ENCODE data around the gene RAMAC. TPM values are rescaled to one million over a fixed set of nuclear protein-coding genes. Genes with fewer than 3 reads are reported as not detected.
A peak's percentile ranks its signal among the peaks of the same experiment; 100 is the strongest.

RAMAC gene
- total and polyA plus RNA-seq, 11 donors, result 11.0 to 25.5 (median 14.9) TPM

DNA sequence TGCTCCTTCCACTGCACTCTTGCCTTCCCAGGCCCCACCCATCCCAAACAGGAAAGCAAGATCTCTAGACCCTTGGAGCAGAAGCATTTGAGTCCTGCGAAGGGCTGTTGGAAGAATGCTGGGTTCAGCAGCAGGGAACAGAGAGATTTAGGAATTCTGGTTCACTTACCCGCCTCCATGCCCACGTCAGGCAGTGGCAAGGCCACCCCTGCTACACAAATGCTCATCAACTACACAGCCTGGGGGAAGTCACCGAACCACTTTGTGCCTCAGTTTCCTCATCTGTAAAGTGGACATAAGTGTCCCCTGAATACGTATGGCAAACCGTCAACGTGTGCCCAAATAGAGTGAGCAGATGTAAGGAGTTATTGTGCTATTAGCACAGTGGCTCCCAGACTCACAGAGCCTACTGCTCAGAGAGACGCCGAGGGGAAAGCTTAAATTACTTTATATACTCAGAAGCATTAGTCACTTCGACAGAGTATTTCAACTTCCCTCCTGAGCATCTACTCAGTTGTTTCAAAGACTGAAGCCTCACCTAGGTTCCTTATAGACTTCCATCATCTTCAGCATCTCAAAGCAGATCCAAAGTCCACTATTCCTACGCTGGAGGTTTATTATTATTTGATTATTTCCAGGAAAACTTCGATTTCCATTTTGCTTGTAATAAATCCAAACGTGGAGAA is 34.4 kb upstream of the RAMAC start:
- Histone ChIP-seq H3K4me1 (peaks cover 0 to 18% (median 3%) of the 10 kb centered on the region in 12 donors), H3K27ac (peak overlapping the region in 10 of 12 donors; percentile 51 to 85 (median 62)), H3K36me3 (no peaks in the 10 kb centered on the region), H3K9me3 (no peaks in the 10 kb centered on the region), H3K27me3 (peaks cover 0 to 14% (median 0%) of the 10 kb centered on the region in 9 donors), H3K4me3 (peak overlapping the region in 11 of 12 donors; percentile 50 to 81 (median 60))
- no peak for ATAC-seq
- intact Hi-C loops (cut with DNase I), result loop anchor here in 1 of 10 donors (5.0 kb wide), 1 partner anchor 39 kb away; no protein-coding TSS in a partner anchor
- no peak for DNase-seq
- TF ChIP-seq POLR2A (IDR thresholded peaks at IDR 0.05), result no peak
- TF ChIP-seq, protein P1, sequence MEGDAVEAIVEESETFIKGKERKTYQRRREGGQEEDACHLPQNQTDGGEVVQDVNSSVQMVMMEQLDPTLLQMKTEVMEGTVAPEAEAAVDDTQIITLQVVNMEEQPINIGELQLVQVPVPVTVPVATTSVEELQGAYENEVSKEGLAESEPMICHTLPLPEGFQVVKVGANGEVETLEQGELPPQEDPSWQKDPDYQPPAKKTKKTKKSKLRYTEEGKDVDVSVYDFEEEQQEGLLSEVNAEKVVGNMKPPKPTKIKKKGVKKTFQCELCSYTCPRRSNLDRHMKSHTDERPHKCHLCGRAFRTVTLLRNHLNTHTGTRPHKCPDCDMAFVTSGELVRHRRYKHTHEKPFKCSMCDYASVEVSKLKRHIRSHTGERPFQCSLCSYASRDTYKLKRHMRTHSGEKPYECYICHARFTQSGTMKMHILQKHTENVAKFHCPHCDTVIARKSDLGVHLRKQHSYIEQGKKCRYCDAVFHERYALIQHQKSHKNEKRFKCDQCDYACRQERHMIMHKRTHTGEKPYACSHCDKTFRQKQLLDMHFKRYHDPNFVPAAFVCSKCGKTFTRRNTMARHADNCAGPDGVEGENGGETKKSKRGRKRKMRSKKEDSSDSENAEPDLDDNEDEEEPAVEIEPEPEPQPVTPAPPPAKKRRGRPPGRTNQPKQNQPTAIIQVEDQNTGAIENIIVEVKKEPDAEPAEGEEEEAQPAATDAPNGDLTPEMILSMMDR (IDR thresholded peaks at IDR 0.05), result no peak
- WGBS, 4 donors, result 53 to 62% (median 57%) methylated on average over 13 of the region's 13 CpGs

DNA sequence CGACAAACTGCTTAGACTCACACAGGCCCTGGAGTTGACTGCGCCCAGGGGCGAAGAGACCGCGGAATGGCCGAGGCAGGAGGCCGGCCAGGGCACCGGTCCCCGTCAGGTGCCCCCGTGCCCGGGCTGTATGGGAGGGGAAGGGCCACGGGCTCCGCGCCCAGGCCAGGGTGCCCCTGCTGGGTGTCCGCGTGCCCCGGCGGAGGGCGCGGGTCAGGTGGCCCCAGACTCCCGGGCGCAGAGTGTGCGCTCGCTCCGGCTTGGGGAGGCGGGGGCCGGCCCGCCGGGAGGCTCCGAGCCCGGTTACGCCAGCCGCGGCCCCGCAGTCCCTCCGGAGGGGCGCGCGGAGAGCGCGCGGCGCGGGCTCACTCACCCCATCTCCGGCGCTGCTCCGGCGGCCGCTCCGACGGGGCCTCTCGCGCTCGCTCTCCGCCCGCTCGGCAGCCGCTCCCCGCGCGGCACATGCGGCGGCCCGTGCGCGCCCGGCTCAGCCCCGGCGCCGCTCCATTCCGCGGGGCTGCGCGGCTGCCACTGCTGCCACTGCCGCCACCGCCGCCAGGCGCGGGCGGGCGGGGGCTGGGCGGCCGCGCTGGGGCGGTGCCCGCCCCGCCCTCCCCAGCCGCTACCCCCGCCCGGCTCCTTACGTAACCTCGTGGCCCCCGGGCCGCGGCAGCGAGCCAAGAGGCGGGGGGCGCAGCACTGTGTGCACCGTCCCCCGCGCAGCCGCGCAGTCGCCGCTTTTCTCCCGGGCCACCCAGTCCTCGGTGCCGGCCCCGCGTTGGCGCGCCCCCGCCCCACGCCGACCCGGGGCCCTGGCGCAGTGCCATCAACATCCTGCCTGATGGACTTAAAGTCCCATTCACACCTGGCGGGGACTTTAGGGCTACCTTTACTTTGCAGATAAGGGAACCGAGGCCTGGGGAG is 33.6 kb upstream of the RAMAC start, which contains the start of gene HOMER2:
Gene HOMER2, minus strand, starts transcription at position 563 of the 924 bp plus-strand sequence. Its CDS starts 185 bp downstream, at position 378.
- Histone ChIP-seq H3K4me3 (peak within 1 kb of the TSS in 11 of 12 donors; percentile 50 to 81 (median 60)), H3K36me3 (no peaks in the 10 kb centered on the region), H3K27me3 (peaks cover 0 to 14% (median 0%) of the 10 kb centered on the region in 9 donors), H3K27ac (peak within 1 kb of the TSS in 11 of 12 donors; percentile 37 to 87 (median 66)), H3K4me1 (peaks cover 0 to 18% (median 3%) of the 10 kb centered on the region in 12 donors), H3K9me3 (no peaks in the 10 kb centered on the region)
- WGBS, 4 donors, result 1% methylated on average over 28 to 119 of the region's 119 CpGs
- no peak for TF ChIP-seq POLR2A (IDR thresholded peaks at IDR 0.05)
- TF ChIP-seq, protein P1 (IDR thresholded peaks at IDR 0.05), result peak in 1 of 12 donors; percentile 10
- peak in 4 of 5 donors; percentile 18 to 56 (median 34) for DNase-seq
- intact Hi-C loops (cut with DNase I), result loop anchor here in 1 of 10 donors (5.0 kb wide), 1 partner anchor 40 kb away; no protein-coding TSS in a partner anchor
- ATAC-seq, result peak in 3 of 4 donors; percentile 71 to 80 (median 78)

GRCh38 chr15:82958638-82959037 is 27.4 kb upstream of the RAMAC start:
- no peaks in the 10 kb centered on the region for H3K9me3 ChIP-seq
- no peaks in the 10 kb centered on the region for H3K36me3 ChIP-seq
- 47 to 78% (median 65%) methylated on average over 1 of the region's 1 CpG for WGBS, 4 donors
- H3K27me3 ChIP-seq, result no peaks in the 10 kb centered on the region
- H3K27ac ChIP-seq, result peak overlapping the region in 2 of 12 donors; percentile 28 to 57
- ATAC-seq (peak; percentile 43 to 85 (median 65)), DNase-seq (peak in 2 of 5 donors; percentile 23 to 32)
- no peak overlapping the region for H3K4me3 ChIP-seq
- intact Hi-C loops (cut with DNase I), result no loop called here
- TF ChIP-seq, protein P1 (IDR thresholded peaks at IDR 0.05), result no peak
- TF ChIP-seq POLR2A (IDR thresholded peaks at IDR 0.05), result no peak
- peaks cover 0 to 23% (median 0%) of the 10 kb centered on the region in 12 donors for H3K4me1 ChIP-seq
